ENCODE measurements around the gene SPRN.
"Not testable (repeated sequence)": the region's sequence is repeated elsewhere in the genome, so short reads cannot be mapped to it uniquely, and the experiment has no call there.

SPRN gene

DNA sequence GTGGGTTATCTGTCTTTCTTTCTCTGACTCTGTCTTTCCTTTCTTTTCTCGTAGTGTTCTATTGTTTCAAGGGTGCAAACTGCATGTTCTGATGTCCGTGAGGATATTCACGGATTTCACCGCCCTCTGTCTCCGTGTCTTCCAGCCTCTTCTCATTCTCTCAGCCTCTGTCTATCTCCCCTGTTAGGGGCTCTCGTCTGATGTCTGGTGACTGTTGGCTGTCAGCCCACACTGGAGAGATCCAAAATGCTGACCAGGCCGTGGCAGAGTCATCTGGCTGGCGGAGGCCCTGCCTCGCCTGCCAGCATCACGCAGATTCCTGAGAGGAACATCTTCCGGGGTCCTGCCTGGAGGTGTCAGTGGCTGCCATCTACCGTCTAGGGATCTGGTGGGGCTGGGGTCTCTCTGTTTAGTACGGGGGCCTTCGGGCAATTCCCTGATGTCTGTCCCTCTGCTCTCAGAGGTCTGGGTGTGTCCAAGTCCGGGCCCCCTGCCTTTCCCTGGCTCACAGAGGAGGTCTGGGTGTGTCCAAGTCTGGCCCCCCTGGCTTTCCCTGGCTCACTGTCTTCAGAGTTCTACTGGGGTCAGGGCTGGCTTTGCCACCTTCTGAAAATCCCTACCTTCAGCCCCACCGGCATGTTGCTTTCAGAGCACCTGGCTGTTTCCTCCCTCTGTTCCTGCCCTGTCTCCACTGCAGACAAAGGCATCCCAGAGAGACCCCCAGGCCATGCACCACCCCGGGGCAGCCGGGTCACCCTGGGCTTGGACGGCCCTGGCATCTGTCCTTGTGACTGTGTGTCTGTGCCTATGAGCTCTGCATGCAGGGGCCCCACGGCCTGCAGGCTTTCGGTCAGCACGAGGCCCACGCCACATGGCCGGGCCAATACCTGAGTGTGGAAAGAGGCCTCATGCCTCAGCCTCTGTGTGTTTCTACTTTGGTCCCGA, 15.4 kb upstream of the SPRN start:
- no peak for FAIRE-seq

DNA sequence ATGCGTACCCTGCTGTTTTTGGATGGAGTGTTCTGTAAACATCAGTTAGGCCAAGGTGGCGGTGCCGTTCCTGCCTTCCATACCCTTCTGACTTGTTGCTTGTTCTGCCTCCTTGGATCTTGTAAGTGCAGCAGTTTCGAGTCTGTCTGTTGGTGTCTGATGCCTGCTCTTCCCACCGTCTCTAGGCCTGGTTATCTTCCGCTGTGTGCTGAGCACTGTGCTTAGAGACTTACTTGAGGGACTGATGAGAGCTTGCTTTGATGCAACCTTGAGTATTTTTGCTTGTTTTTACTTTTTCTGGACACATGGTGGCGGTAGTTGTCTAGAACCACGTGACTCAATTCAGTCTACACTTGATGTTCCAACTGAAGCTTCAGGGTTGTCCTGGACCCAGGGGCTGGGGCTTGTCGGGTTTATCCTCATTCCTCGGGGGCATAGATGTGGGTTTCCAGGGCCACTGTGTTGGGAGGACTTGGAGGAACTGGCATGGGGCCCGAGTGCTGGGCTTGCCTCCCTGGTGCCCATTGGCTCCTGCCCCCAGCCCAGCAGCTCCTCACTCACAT, 14.4 kb upstream of the SPRN start:
- no peak for FAIRE-seq

DNA sequence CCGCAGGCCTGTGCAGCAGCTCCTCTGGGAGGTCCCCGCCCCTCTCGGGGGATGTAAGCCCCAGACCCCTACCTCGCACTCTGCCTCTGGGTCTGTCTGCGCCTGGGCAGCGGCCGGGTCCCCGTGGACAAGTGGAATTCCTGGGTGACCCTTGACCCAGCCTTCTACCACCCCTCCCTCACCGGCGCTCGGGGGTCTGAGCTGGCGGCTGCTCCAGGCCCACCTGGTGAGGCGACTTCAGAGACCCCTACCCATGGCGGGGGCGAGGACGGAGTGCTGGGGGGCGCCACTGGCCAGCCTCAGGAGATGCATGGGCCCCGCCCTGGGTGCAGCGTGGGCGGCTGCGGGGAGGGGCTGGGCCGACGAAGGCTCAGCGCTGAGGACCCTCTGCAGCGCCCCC, 8.4 kb upstream of the SPRN start:
- FAIRE-seq, result not testable (repeated sequence)

DNA sequence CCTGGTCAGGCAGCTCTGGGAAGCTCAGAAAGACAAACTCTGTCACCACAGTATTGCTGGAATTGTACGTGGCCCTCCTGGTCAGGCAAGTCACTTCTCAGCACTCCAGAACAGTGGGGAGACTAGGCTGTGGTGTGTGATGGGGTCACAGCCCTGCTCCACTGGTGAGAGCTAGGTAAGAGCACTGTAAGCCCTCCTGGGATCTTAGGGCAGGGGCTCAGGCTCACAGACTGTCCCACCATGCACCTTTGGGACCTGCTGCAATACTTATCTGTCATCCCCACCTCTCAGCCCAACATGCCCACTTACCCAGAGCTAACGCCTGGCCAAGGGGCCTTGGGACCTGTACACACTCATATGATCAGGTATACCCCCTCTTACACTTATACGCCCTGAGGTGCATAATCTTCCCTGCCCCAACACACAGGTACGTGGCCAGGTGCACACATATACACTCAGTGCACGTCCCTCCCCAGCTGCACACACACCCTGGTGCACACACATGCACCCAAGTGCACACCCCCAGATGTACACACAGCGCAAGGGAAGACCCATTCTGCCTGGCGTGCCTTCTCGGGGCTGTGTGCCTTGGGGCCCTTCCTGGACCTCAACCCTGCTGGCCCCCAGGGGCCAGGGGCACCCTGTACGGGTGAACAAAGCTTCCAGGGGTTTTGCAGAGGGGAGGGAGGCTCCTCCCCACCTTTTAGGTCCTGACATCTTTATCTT, 7.6 kb upstream of the SPRN start:
- FAIRE-seq, result not testable (repeated sequence)

DNA sequence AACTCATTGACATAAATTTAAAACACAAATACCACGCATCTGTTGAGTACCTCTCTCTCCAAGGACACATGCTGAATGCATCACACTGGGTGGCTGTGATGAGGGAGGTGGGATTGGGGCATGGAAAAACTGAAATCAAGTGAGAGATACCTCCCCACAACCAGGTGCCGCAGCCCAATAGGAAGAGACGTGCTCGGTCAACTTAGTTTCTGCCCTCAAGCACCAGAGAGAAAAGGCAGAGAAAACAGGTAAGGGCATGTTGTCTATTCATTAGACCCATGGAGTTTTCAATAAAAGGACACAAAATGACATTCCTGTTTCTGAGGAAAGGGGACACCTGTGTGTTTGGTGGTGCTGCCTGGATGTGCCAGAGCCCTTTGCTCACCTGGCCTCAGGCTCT, 5.1 kb upstream of the SPRN start:
- not testable (repeated sequence) for FAIRE-seq

DNA sequence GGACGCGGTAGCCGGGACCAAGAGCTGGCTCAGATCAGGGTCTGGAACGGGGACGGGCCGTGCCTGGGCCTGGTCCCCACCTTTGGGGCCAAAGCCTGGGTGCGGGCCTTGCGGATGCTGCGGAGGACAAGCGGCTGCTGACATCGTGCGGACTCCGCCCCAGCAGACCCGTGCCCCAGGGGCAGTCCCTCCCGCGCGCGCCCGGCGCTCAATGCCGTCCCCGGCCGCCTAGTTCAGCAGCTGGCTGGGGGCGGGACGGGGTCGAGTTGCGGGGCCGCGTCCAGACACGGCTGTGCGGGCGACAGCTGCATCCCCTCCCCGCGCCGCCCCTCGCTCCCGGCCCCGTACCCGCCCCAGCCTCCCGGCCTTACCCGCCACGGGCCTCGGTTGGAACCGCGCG, 323 bp downstream of the SPRN start:
- not testable (repeated sequence) for FAIRE-seq

DNA sequence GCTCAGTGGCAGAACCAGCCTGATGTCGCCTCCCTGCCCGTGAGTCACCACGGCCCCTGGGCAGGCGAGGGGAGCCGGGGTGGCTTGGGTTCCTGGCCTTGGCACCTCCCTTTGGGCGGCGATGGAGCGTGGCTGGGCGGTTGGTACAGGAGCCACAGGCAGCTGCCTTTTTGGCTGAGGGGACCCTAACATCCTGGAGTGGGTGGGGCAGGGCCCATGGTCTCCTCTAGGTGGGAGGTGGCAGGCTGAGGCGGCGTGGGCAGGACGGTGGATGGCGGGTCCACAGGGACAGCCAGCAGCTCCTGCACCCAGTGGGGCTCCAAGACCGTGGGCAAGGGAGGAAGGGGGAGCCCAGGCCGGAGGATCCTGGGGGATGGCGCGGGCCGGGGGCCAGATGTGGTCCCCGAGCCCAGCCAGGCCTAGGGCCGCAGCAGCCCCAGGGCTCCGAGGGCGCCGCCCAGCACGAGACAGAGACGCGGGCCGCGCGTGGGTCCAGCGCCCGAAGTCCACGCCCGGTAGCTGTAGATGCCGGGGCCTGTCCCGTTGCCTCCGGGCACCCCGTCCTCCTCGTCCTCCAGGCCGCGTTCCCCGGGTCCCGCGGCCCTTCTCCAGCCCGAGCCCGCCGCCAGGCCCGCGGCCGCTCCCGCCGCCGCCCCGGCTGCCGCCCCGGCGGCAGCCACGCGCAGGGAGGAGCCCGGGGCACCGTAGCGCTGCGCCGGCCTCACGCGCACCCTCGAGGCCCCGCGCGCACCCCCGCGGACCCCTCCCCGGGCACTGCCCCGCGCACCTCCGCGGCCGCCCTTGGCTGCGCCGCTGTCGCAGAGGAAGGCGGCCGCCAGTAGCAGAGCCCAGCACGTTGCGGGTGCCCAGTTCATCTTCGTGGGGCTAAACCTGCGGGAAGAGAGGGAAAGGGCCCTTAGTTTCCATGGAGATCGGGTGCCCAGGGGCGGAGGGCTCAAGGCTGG, 1.3 kb downstream of the SPRN start:
- no peak for FAIRE-seq

DNA sequence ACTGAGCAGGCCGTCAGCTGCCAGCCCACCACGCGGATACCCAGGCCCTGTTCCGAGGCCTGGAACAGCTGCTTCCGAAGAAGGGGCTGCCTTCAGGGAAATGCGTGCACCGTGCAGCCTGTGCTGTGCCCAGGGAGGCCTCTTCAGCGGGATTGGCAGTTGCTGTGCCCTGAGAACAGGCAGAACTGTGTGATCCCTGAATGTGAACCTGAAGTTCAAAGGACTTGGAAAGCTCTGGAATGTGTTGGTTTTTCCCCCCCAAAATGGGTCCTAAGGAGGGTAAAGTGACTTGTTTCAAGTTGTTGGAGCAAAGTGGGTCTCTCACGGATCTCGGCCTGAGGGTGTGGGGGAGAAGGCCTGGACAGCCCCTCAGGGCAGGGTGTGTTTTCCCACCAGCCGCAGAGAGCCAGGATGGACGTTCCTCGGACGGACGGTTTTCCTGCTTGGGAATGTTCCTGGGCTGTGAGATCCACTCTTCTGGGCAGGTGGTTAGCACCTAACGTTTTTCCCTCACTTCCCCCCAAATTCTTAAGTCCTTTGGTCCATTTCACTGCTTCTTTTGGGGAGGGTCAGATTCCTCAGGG, 2.1 kb downstream of the SPRN start:
- no peak for FAIRE-seq

DNA sequence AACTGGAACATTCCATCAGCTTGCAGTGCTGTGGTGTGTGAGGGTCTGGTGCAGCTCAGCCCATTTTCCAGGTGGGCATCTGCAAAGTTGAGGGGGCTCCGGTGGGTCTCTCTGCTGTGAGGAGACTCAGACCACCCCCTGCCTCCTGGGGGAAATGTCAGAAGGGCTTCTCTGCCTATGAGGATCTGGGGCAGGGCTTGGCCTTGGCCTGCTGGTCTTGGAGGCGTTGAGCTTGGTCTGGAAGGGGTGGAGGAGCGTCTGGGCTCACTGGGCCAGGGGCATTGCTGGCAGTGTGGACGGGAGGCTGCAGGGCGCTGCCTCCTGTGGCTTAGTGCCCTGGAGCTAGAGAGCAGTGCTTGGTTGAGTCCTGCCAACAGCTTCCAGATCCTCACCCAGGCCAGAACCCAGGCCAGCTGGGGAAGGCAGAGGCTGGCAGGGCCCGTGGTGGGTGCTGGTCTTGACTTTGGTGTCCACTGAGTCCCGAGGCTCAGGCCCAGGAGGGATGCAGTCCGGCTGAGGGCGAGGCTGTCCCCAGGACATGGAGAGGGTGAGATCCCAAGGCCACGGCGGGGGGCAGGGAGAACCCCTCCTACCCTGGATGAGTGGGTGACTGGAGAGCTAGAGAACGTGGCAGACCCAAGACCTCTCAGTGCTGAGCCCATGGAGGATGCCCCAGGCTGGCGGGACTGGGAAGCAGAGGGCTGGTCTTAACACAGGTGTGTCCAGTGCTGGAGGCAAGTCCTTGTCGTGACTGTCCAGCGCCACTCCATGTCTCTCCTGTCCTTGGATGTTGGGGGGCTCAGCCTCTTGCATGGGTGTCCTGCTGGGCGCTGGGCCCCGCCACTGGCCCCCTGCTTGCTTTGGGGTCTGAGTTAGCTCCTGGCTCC, 2.8 kb downstream of the SPRN start:
- FAIRE-seq, result no peak

DNA sequence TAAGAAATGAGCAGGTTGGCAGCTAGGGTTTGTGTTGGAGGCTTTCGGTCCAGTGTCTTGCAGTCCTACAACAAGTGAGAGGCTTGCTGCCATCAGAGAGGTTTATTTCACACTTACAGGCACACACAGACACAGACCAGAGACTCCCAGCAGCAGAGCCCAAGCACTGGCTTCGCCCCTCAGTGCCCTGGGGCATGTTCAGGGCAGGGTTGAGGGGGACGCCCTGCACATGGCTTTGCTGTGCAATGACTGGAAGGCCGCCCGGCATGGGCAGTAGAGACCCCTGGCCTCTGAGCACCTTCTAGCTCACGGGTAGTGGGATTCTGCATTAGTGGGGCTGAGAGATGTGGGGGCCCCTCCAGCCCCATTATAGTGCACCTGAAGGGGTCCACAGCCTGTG, 3.8 kb downstream of the SPRN start:
- FAIRE-seq, result no peak

DNA sequence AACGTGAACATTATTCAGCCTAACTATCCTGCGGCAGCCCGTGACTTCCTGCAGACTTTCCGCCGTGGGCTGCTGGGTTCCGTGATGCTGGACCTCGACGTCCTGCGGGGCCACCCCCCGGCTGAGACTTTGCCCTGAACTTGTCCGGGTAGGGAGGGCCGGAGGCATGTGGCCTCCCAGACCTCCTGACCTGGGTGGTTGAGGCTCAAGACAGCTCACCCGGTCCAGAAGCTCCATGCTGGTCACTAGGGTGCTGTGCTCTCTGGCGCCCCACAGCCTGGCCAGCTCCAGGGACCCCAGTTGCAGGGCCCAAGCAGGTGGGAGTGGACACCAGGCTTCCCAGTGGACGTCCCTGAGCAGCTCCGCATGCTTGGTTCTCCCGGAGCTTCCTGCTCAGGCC, 4.4 kb downstream of the SPRN start:
- FAIRE-seq, result no peak

DNA sequence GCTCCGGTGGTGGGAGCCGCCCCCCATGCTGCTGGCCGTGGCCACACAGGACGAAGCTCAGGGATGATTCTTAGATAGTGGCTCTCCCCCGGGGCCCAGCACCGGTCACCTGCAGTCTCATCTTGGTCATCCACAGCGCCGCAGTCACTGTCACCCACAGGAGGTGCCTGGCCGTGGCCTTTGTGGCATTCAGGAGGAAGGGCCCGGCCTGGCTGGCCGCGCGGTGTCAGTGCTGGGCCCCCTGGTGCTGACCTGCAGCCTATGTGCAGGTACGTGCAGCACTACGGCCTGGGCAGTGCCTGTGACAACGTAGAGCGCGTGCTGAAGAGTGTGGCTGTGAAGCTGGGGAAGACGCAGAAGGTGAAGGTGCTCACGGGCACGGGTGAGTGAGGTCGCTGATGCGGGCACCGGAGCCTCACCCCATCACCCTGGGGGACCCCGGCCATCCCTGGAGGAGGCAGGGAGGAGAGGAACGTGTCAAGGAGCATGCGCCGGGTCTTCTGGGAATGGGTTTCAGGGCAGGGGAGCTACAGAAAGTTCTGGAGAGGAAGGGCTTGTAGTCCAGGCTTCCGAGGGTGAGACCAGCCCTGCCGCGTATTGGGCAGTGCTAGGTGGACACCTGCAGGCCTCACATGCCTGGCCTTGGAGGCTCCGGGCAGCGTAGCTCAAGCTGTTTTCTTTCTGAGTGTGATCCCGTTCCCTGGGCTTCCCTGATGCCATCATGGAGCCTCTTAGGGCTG, 5.0 kb downstream of the SPRN start:
- no peak for FAIRE-seq

DNA sequence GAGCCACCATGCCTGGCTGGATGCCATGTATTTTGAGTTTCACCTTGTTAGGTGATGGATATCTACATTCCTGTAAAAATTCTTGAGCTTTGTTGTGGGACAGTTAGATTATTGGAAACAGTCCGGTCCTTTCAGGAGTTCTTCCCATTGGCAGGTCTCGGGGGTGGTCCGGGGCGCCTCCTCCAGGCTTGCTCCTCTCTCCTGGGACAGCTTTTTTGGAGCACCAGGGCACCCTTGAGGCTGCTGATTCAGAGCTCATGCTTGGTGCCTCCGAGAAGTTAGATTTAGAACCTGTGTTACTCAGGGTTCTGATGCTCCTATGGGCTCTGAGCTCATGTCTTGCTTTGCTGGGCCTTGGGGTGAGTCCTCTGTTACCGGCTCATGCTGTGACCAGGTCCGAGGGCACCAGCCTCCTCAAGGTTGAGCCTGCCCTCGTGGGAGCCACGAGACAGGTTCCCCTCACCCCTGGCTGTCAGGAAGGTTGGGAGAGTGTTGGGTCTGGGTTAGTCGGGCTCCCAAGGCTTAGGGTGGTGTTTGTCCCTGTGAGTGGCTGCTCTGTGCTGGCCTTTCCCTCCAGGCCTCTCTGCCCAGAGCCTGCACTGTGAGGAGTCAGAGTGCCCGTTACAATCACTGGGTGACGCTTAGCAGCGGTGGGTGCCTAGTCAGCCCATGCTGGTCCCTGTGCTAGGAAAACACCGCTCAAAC, 6.0 kb downstream of the SPRN start:
- no peak for FAIRE-seq

DNA sequence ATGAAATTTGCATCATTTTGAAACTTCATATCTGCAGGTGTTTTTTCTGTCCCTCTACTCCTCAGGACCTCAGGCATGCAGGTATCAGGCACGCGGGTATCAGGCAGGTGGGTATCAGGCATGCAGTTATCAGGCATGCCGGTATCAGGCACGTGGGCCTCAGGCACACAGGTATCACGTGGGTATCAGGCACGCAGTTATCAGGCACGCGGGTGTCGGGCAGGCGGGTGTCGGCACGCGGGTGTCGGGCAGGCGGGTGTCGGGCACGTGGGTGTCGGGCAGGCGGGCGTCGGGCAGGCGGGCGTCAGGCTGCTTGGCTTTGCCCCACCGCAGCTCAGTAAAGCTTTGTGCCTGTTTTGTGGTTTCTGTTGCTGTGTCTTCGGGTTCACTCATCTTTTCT, 8.7 kb downstream of the SPRN start:
- no peak for FAIRE-seq

DNA sequence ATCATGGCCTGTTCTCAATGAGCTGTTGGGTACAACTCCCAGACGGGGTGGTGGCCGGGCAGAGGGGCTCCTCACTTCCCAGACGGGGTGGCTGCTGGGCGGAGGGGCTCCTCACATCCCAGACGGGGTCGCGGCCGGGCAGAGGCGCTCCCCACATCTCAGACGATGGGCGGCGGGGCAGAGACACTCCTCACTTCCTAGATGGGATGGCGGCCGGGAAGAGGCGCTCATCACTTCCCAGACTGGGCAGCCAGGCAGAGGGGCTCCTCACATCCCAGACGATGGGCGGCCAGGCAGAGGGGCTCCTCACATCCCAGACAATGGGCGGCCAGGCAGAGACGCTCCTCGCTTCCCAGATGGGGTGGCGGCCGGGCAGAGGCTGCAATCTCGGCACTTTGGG, 10.0 kb downstream of the SPRN start:
- not testable (repeated sequence) for FAIRE-seq

DNA sequence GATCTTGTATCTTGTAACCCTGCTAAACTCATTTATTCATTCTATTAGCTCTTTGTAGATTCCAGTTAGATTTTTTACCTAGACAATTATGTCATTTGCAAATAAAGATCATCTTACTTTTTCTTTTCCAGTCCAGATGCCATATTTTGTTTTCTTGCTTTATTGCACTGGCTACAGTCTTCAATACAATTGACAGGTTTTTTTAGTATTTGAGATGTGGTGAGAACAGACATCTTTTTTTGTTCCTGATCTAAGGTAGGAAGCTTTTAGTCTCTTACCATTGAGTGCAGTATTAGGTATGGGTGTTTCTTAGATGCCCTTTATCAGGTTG, 12.1 kb downstream of the SPRN start:
- FAIRE-seq, result no peak

DNA sequence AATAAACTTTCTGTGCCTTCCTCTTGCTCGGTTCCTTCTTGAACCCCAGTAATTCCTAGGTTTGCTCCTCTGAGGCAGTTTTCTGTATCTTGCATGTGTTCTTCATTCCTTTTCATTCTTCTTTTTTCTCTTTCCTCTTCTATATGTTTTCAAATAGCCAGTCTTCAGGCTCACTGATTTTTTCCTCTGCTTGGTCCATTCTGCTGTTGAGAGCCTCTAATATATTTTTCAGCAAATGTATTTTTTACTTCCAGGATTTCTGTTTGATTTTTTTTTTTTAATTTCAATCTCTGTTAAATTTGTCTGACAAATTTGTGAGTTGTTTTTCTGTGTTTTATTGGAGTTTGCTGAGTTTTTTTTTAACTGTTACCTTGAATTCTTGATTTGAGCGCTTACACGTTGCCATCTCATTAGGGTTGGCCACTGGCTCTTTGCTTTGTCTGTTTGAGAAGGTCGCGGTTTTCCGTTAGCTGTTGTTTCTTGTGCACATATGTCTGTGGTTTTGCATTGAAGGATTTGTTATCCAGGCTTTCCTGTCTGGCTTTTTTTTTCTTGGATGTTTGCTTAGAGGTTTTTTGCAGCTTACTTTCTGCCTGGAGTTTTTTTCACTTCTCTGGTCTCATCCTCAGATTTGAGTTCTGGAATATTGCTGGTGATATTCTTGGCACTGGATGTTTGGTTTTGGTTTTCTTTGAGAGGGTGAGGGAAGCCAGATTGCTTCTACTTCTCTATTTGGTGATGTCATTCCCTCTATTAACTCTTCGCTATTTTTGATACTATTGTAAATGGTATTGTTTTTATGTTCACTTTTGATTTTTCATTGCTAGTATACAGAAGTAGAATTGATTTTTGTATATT, 12.7 kb downstream of the SPRN start:
- FAIRE-seq, result no peak

DNA sequence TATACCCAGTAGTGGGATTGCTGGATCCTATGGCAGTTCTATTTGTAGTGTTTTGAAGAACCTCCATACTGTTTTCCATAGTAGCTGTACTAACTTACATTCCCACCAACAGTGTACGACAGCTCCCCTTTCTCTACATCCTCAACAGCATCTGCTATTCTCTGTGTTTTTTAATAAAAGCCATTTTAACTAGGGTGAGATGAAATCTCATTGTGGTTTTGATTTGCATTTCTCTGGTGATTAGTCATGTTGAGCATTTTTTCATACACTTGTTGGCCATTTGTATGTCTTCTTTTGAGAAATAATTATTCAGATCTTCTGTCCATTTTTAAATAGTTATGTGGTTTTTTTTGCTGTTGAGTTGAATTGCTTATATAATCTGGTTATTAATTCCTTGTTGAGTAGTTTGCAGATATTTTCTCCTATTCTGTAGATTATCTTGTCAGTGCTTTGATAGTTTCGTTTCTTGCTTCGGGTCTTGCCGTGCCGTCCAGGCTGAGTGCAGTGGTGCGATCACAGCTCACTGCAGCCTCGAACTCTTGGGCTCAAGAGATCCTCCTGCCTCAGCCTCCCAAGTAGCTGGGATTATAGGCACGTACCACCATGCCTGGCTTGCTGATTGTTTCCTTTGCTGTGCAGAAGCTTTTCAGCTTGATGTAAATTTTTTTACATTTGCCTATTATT, 18.4 kb downstream of the SPRN start:
- no peak for FAIRE-seq

Measured in endometrium (tissue), 2 donors.